K562 (cell line): ENCODE measurements around the gene AQP1. TPM values are rescaled to one million over a fixed set of nuclear protein-coding genes. Genes with fewer than 3 reads are reported as not detected.

Experiments used
- CBFB ChIP-seq: sonication (generic); formaldehyde crosslinking; IDR thresholded peaks from 2 replicates; pipeline ENCODE4 v1.4.0; 2020; ENCODE audit warnings: mild to moderate bottlenecking, missing genetic modification reagents
- CBX8 ChIP-seq: fragments of 200-600 bp; sonication (generic); IDR thresholded peaks from 2 replicates; pipeline ENCODE4 v1.6.1; 2012; ENCODE audit warnings: borderline replicate concordance, mixed run types, low read depth, mild to moderate bottlenecking, moderate library complexity, mixed read lengths, low read length, control low read depth, inconsistent platforms; ENCODE audit not compliant: poor library complexity, severe bottlenecking; ENCODE audit errors: extremely low read depth
- EGR1 ChIP-seq: fragments of 450-650 bp; conservative IDR thresholded peaks from 2 replicates; pipeline ENCODE4 v1.6.1; 2017; ENCODE audit warnings: mild to moderate bottlenecking
- FOXA1 ChIP-seq: fragments of 450-650 bp; IDR thresholded peaks from 2 replicates; pipeline ENCODE4 v1.6.1; 2016; ENCODE audit warnings: mild to moderate bottlenecking, borderline replicate concordance
- HEY1 ChIP-seq: fragments of 250-450 bp; sonication (Bioruptor Pico); IDR thresholded peaks from 2 replicates; pipeline ENCODE4 v1.5.0; 2020; ENCODE audit warnings: mild to moderate bottlenecking, moderate library complexity, borderline replicate concordance
- HSF4 ChIP-seq: fragments of 250-450 bp; sonication (Bioruptor Pico); IDR thresholded peaks from 2 replicates; pipeline ENCODE4 v2.1.2; 2022; ENCODE audit warnings: mild to moderate bottlenecking, moderate library complexity, borderline replicate concordance
- JUN ChIP-seq, 2 experiments: sonication (generic) in 1 of 2; formaldehyde crosslinking in 1 of 2; IDR thresholded peaks; 2 replicates each; pipeline versions ENCODE4 v1.6.1 to v1.8.0; 2012 to 2022; ENCODE audit warnings: borderline replicate concordance in 2 of 2, mild to moderate bottlenecking in 2 of 2, improper control_type of control experiment in 1 of 2, low read depth in 1 of 2, low read length in 1 of 2, missing genetic modification reagents in 1 of 2
- MEIS2 ChIP-seq: fragments of 450-650 bp; IDR thresholded peaks from 2 replicates; pipeline ENCODE4 v1.6.1; 2014; ENCODE audit warnings: mild to moderate bottlenecking; ENCODE audit not compliant: partially characterized antibody
- NFXL1 ChIP-seq: fragments of 450-650 bp; formaldehyde crosslinking; IDR thresholded peaks from 2 replicates; pipeline ENCODE4 v1.4.0; 2021; ENCODE audit warnings: mild to moderate bottlenecking
- NRF1 ChIP-seq, 2 experiments: fragments of 450-650 bp; IDR thresholded peaks in 1 of 2; conservative IDR thresholded peaks in 1 of 2; 2 replicates each; pipeline ENCODE4 v1.6.1; 2014; ENCODE audit warnings: mild to moderate bottlenecking in 2 of 2
- SMAD2 ChIP-seq: fragments of 150-350 bp; IDR thresholded peaks from 2 replicates; pipeline ENCODE4 v1.6.1; 2014; ENCODE audit warnings: low read depth, mild to moderate bottlenecking, low read length
- SMAD3 ChIP-seq: fragments of 450-650 bp; formaldehyde crosslinking; conservative IDR thresholded peaks from 2 replicates; pipeline ENCODE4 v1.4.0; 2020; ENCODE audit warnings: mild to moderate bottlenecking
- SMARCE1 ChIP-seq: fragments of 450-650 bp; IDR thresholded peaks from 2 replicates; pipeline ENCODE4 v1.7.1; 2016; ENCODE audit warnings: mild to moderate bottlenecking
- STAT5A ChIP-seq: IDR thresholded peaks from 2 replicates; pipeline ENCODE4 v1.6.1; 2012; ENCODE audit warnings: low read length, inconsistent platforms, borderline replicate concordance
- TCF3 ChIP-seq: sonication (generic); formaldehyde crosslinking; IDR thresholded peaks from 2 replicates; pipeline ENCODE4 v1.4.0; 2020; ENCODE audit warnings: mild to moderate bottlenecking, missing genetic modification reagents
- TEAD4 ChIP-seq, 2 experiments: sonication (generic) in 1 of 2; formaldehyde crosslinking in 1 of 2; IDR thresholded peaks; 2 replicates each; pipeline versions ENCODE4 v1.6.1 to v1.8.0; 2012 to 2022; ENCODE audit warnings: borderline replicate concordance in 1 of 2, inconsistent platforms in 1 of 2, low read length in 1 of 2, mild to moderate bottlenecking in 1 of 2, missing genetic modification reagents in 1 of 2
- ZNF121 ChIP-seq: sonication (generic); formaldehyde crosslinking; conservative IDR thresholded peaks from 2 replicates; pipeline ENCODE4 v1.8.0; 2022; ENCODE audit warnings: missing genetic modification reagents
- ZNF124 ChIP-seq: sonication (generic); formaldehyde crosslinking; IDR thresholded peaks from 2 replicates; pipeline ENCODE4 v1.8.1; 2022; ENCODE audit warnings: missing genetic modification reagents
- ZNF184 ChIP-seq: sonication (generic); formaldehyde crosslinking; IDR thresholded peaks from 2 replicates; pipeline ENCODE4 v1.5.0; 2020; ENCODE audit warnings: missing genetic modification reagents
- ZNF217 ChIP-seq: sonication (generic); formaldehyde crosslinking; IDR thresholded peaks from 2 replicates; pipeline ENCODE4 v1.8.0; 2022; ENCODE audit warnings: mild to moderate bottlenecking, missing genetic modification reagents
- ZNF324 ChIP-seq: fragments of 250-450 bp; sonication (Bioruptor Pico); IDR thresholded peaks from 2 replicates; pipeline ENCODE4 v1.4.0; 2020; ENCODE audit warnings: mild to moderate bottlenecking
- ZNF75A ChIP-seq: fragments of 450-650 bp; formaldehyde crosslinking; IDR thresholded peaks from 2 replicates; pipeline ENCODE4 v1.4.0; 2020; ENCODE audit warnings: mild to moderate bottlenecking
- polyA plus RNA-seq, 8 experiments: library from polyadenylated mRNA; depleted of rRNA in 4 of 8; stranded (reverse) in 5 of 8; unstranded in 3 of 8; fragments of >200 nt; fragmentation: Nextera tagmentation in 2 of 8; fragmentation: Illumina TruSeq in 1 of 8; extraction: Ambion mirVana in 2 of 8; extraction: Trizol in 1 of 8; gene quantifications; 2 replicates each; pipeline versions ENCODE4 v1.2.1 to v1.2.3, GENCODE V29; 2011 to 2014; ENCODE audit warnings: inconsistent platforms in 1 of 8, missing spikeins in 1 of 8
- total RNA-seq, 7 experiments: library from RNA; depleted of rRNA in 6 of 7; stranded (reverse); fragments of >200 nt in 6 of 7; fragmentation: Illumina TruSeq in 2 of 7; extraction: Trizol in 2 of 7; gene quantifications; 2 replicates each; pipeline versions ENCODE4 v1.2.1 to v1.2.3, GENCODE V29; 2011 to 2021; ENCODE audit warnings: low replicate concordance in 1 of 7
- TF ChIP-seq, protein P1 (sequence below): conservative IDR thresholded peaks from 2 replicates; pipeline ENCODE4 v1.6.1; 2011; ENCODE audit warnings: low read depth, mild to moderate bottlenecking, low read length; ENCODE audit not compliant: control insufficient read depth
- TF ChIP-seq, protein P2 (sequence below): fragments of 250-450 bp; sonication (Bioruptor Pico); IDR thresholded peaks from 2 replicates; pipeline ENCODE4 v1.4.0; 2020; ENCODE audit warnings: mild to moderate bottlenecking
- TF ChIP-seq, protein P3 (sequence below): fragments of 250-450 bp; sonication (Bioruptor Pico); IDR thresholded peaks from 2 replicates; pipeline ENCODE4 v1.4.0; 2020; ENCODE audit warnings: mild to moderate bottlenecking, moderate library complexity, borderline replicate concordance

AQP1 gene
- total and polyA plus RNA-seq, 9 of the 15 experiments (the other 6 are each of a cell fraction or from before 2014, with no cell fraction given): 0.18 to 12.6 (median 4.1) TPM

DNA sequence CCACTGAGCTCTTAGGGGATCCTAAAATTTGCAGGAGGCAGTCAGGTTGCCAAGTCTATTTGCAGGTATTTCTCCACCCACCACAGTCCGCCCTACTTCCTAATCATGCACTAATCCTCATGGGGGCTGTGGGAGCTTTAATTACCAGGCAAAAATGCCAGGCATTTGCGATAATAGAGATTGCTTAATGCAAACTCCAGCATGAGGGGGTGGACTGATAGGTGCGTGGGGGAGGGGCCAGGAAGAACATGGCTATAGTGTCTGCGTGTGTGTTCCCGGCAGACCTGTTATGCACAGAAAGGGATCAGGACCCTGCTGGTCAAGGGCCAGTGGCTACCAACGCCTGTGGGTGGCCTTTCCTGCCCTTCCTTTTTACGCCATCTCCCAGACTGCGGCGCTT lies 15.6 kb upstream of the AQP1 start (continued):
- TF ChIP-seq, protein P1, sequence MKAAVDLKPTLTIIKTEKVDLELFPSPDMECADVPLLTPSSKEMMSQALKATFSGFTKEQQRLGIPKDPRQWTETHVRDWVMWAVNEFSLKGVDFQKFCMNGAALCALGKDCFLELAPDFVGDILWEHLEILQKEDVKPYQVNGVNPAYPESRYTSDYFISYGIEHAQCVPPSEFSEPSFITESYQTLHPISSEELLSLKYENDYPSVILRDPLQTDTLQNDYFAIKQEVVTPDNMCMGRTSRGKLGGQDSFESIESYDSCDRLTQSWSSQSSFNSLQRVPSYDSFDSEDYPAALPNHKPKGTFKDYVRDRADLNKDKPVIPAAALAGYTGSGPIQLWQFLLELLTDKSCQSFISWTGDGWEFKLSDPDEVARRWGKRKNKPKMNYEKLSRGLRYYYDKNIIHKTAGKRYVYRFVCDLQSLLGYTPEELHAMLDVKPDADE: no peak
- TF ChIP-seq ZNF324 (CRISPR knock-in tag): no peak
- no peak for TF ChIP-seq ZNF121 (CRISPR knock-in tag)
- TF ChIP-seq NFXL1 (CRISPR knock-in tag): no peak
- TF ChIP-seq, protein P2, sequence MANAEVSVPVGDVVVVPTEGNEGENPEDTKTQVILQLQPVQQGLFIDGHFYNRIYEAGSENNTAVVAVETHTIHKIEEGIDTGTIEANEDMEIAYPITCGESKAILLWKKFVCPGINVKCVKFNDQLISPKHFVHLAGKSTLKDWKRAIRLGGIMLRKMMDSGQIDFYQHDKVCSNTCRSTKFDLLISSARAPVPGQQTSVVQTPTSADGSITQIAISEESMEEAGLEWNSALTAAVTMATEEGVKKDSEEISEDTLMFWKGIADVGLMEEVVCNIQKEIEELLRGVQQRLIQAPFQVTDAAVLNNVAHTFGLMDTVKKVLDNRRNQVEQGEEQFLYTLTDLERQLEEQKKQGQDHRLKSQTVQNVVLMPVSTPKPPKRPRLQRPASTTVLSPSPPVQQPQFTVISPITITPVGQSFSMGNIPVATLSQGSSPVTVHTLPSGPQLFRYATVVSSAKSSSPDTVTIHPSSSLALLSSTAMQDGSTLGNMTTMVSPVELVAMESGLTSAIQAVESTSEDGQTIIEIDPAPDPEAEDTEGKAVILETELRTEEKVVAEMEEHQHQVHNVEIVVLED: no peak
- no peak for TF ChIP-seq SMAD3
- TF ChIP-seq SMAD2: no peak
- TF ChIP-seq JUN (IDR thresholded peaks at IDR 0.05; ENCODE audit: borderline replicate concordance, low read depth, low read length): no peak
- TF ChIP-seq JUN (CRISPR knock-in tag; IDR thresholded peaks at IDR 0.05; ENCODE audit: borderline replicate concordance): no peak
- TF ChIP-seq FOXA1: no peak
- no peak for TF ChIP-seq MEIS2
- TF ChIP-seq CBX8: no peak
- 0 out of 2 replicates have a peak, but pooled peaks have one; percentile 17 for TF ChIP-seq TCF3
- TF ChIP-seq, protein P3, sequence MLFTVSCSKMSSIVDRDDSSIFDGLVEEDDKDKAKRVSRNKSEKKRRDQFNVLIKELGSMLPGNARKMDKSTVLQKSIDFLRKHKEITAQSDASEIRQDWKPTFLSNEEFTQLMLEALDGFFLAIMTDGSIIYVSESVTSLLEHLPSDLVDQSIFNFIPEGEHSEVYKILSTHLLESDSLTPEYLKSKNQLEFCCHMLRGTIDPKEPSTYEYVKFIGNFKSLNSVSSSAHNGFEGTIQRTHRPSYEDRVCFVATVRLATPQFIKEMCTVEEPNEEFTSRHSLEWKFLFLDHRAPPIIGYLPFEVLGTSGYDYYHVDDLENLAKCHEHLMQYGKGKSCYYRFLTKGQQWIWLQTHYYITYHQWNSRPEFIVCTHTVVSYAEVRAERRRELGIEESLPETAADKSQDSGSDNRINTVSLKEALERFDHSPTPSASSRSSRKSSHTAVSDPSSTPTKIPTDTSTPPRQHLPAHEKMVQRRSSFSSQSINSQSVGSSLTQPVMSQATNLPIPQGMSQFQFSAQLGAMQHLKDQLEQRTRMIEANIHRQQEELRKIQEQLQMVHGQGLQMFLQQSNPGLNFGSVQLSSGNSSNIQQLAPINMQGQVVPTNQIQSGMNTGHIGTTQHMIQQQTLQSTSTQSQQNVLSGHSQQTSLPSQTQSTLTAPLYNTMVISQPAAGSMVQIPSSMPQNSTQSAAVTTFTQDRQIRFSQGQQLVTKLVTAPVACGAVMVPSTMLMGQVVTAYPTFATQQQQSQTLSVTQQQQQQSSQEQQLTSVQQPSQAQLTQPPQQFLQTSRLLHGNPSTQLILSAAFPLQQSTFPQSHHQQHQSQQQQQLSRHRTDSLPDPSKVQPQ (CRISPR knock-in tag): no peak
- no peak for TF ChIP-seq CBFB (CRISPR knock-in tag)
- no peak for TF ChIP-seq SMARCE1
- TF ChIP-seq TEAD4 (IDR thresholded peaks at IDR 0.05; ENCODE audit: low read length): 0 out of 2 replicates have a peak, but pooled peaks have one; percentile 50
- TF ChIP-seq TEAD4 (CRISPR knock-in tag; IDR thresholded peaks at IDR 0.05; ENCODE audit: borderline replicate concordance): no peak
- no peak for TF ChIP-seq ZNF217 (CRISPR knock-in tag)
- no peak for TF ChIP-seq ZNF124 (CRISPR knock-in tag)
- no peak for TF ChIP-seq HSF4 (CRISPR knock-in tag)
- TF ChIP-seq NRF1 (conservative IDR thresholded peaks at IDR 0.05 in 1 of 2, IDR thresholded peaks at IDR 0.05 in 1 of 2): no peak
- no peak for TF ChIP-seq HEY1
- no peak for TF ChIP-seq STAT5A
- peak; percentile 61 for TF ChIP-seq EGR1
- no peak for TF ChIP-seq ZNF184 (CRISPR knock-in tag)
- TF ChIP-seq ZNF75A (CRISPR knock-in tag): no peak
